HTR-8/SVneo (cell line): ENCODE measurements around the gene RAB27B.
"Not testable (repeated sequence)": the region's sequence is repeated elsewhere in the genome, so short reads cannot be mapped to it uniquely, and the experiment has no call there.

Experiments used
- DNase-seq: peaks from one replicate; pipeline ENCODE4 v3.0.0; 2011; ENCODE audit warnings: low spot score, mixed read lengths; ENCODE audit not compliant: insufficient read length
- FAIRE-seq: peaks from 2 replicates; lab custom pipeline; 2011; peaks lifted over from hg19 to GRCh38; lab: Jason Lieb, UNC

The RAB27B gene

GRCh38 chr18:54813305-54813704, 15.0 kb upstream of the RAB27B start:
- DNase-seq = no peak
- no peak for FAIRE-seq

GRCh38 chr18:54813977-54814565, 14.2 kb upstream of the RAB27B start:
- no peak for FAIRE-seq

GRCh38 chr18:54815086-54815485, 13.2 kb upstream of the RAB27B start:
- DNase-seq = no peak
- FAIRE-seq = no peak

More at GRCh38 chr18:54813977-54814565, 14.2 kb upstream of the RAB27B start:
- DNase-seq = no peak

GRCh38 chr18:54820785-54821275, 7.4 kb upstream of the RAB27B start:
- FAIRE-seq, DNase-seq: not testable (repeated sequence)

- no peak for FAIRE-seq
Observed at GRCh38 chr18:54822872-54823845, 5.1 kb upstream of the RAB27B start.

GRCh38 chr18:54824761-54825160, 3.5 kb upstream of the RAB27B start:
- FAIRE-seq (no peak), DNase-seq (no peak)

More at GRCh38 chr18:54822872-54823845, 5.1 kb upstream of the RAB27B start:
- DNase-seq = peak; percentile 10

- DNase-seq (no peak), FAIRE-seq (no peak)
Observed at GRCh38 chr18:54825601-54826344, 2.5 kb upstream of the RAB27B start.

- DNase-seq (no peak), FAIRE-seq (no peak)
Observed at GRCh38 chr18:54828986-54829385, 709 bp downstream of the RAB27B start.

GRCh38 chr18:54829856-54830255, 1.6 kb downstream of the RAB27B start:
- DNase-seq = no peak
- no peak for FAIRE-seq

- no peak for FAIRE-seq
Observed at GRCh38 chr18:54830260-54830659, 2.0 kb downstream of the RAB27B start.

GRCh38 chr18:54830866-54831265, 2.6 kb downstream of the RAB27B start:
- no peak for DNase-seq
- FAIRE-seq = no peak

More at GRCh38 chr18:54830260-54830659, 2.0 kb downstream of the RAB27B start:
- DNase-seq = no peak

- FAIRE-seq (no peak), DNase-seq (no peak)
Observed at GRCh38 chr18:54835944-54836343, 7.7 kb downstream of the RAB27B start.

- no peak for FAIRE-seq
- peak; percentile 7 for DNase-seq
Observed at GRCh38 chr18:54843314-54843713, 15.0 kb downstream of the RAB27B start.

GRCh38 chr18:54845787-54846186, 17.5 kb downstream of the RAB27B start:
- FAIRE-seq = no peak

GRCh38 chr18:54848121-54848520, 19.8 kb downstream of the RAB27B start:
- FAIRE-seq = no peak

More at GRCh38 chr18:54845787-54846186, 17.5 kb downstream of the RAB27B start:
- no peak for DNase-seq

GRCh38 chr18:54849683-54850082, 21.4 kb downstream of the RAB27B start:
- no peak for FAIRE-seq
- no peak for DNase-seq

More at GRCh38 chr18:54848121-54848520, 19.8 kb downstream of the RAB27B start:
- no peak for DNase-seq

- no peak for FAIRE-seq
- DNase-seq = no peak
Observed at GRCh38 chr18:54850598-54850997, 22.3 kb downstream of the RAB27B start.

GRCh38 chr18:54852780-54853675, 24.8 kb downstream of the RAB27B start:
- FAIRE-seq (no peak), DNase-seq (no peak)

- DNase-seq = not testable (repeated sequence)
Observed at GRCh38 chr18:54855050-54855449, 26.8 kb downstream of the RAB27B start.

More at GRCh38 chr18:54855050-54855449, 26.8 kb downstream of the RAB27B start:
- FAIRE-seq = not testable (repeated sequence)
